Activated T-cell treated with anti-CD3 and anti-CD28 coated beads, Interleukin-2, amount 50 U/mL, for 72 hours (primary cell): ENCODE data around the gene TGOLN2. TPM values are rescaled to one million over a fixed set of nuclear protein-coding genes. Genes with fewer than 3 reads are reported as not detected.
"Not testable (repeated sequence)": the region's sequence is repeated elsewhere in the genome, so short reads cannot be mapped to it uniquely, and the experiment has no call there.

Experiments
- ATAC-seq, 2 donors: fragments of 150-1000 bp; cut with Tn5 transposase; replicated peaks in 1 of 2; 2 replicates each; pipeline ENCODE4 v1.10.0; 2021; ENCODE audit warnings: moderate library complexity in 2 of 2, mild to moderate bottlenecking in 1 of 2
- DNase-seq, 2 donors: peaks; one replicate each; pipeline ENCODE4 v3.0.0; 2021 to 2022; ENCODE audit warnings: mixed read lengths in 1 of 2
- H3K27ac Mint-ChIP-seq: one replicate; pipeline ENCODE4 v1.8.0; 2022; ENCODE audit warnings: mild to moderate bottlenecking, moderate library complexity, mixed read lengths
- H3K27me3 Mint-ChIP-seq: one replicate; pipeline ENCODE4 v1.8.0; 2022; ENCODE audit warnings: low read depth, mixed read lengths
- H3K36me3 Mint-ChIP-seq, 2 donors: one replicate each; pipeline ENCODE4 v1.8.0; 2022; ENCODE audit warnings: mixed read lengths in 2 of 2, mild to moderate bottlenecking in 1 of 2; ENCODE audit not compliant: insufficient read depth in 2 of 2
- H3K4me1 Mint-ChIP-seq: one replicate; pipeline ENCODE4 v1.8.0; 2022; ENCODE audit warnings: low read depth, mixed read lengths
- H3K4me3 Mint-ChIP-seq, 2 donors: one replicate each; pipeline ENCODE4 v1.8.0; 2022; ENCODE audit warnings: mild to moderate bottlenecking in 2 of 2, mixed read lengths in 2 of 2, moderate library complexity in 2 of 2
- H3K9me3 Mint-ChIP-seq, 2 donors: one replicate each; pipeline ENCODE4 v1.8.0; 2022; ENCODE audit warnings: mixed read lengths in 2 of 2
- total RNA-seq, 2 donors: library from RNA; stranded (reverse); gene quantifications; one replicate each; pipeline ENCODE4 v1.2.3, GENCODE V29; 2022

TGOLN2 gene
- total RNA-seq, 2 donors from 2014 or later = 102 to 106 TPM

DNA sequence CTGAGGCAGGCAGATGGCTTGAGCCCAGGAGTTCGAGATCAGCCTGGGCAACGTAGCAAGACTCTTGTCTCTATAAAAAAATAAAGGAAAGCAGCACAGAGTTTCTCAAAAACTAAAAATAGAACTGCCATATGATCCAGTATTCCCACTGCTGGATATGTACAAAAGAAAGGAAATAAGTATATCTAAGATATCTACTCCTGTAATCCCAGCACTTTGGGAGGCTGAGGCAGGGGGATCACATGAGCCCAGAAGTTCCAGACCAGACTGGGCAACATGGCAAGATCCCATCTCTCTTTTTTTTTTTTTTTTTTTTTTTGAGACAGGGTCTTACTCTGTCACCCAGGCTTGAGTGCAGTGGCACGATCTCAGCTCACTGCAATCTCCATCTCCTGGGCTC is 1.9 kb upstream of the TGOLN2 start:
- ATAC-seq, H3K9me3 Mint-ChIP-seq, DNase-seq, H3K27me3 Mint-ChIP-seq, H3K27ac Mint-ChIP-seq: not testable (repeated sequence)
- Mint-ChIP-seq H3K36me3 (peaks cover 19 to 34% of the 10 kb centered on the region in 2 donors), H3K4me1 (peaks cover 46% of the 10 kb centered on the region), H3K4me3 (peak overlapping the region in 1 of 2 donors; percentile 98)

DNA sequence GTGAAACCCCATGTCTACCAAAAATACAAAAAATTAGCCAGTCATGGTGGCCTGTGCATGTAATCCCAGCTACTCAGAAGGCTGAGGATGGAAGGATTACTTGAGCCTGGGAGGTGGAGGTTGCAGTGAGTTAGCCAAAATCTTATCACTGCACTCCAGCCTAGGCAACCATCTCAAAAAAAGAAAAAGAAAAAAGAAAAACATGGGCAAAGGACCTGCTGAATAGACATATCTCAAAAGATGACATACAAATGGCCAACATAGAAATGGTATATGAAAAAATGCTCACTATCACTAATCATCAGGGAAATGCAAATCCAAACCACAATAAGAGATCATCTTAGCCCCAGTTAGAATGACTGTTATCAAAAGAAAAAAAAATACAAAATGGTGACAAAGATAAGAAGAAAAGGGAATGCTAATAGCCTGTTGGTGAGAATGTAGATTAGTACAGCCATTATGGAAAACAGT is 1.4 kb upstream of the TGOLN2 start:
- H3K4me1 Mint-ChIP-seq = peaks cover 50% of the 10 kb centered on the region
- H3K27ac Mint-ChIP-seq = peak overlapping the region; percentile 92
- H3K9me3 Mint-ChIP-seq = peaks cover 0 to 2% of the 10 kb centered on the region in 2 donors
- ATAC-seq (no peak), DNase-seq (no peak)
- H3K27me3 Mint-ChIP-seq = no peaks in the 10 kb centered on the region
- peak overlapping the region; percentile 98 for H3K4me3 Mint-ChIP-seq
- H3K36me3 Mint-ChIP-seq = peaks cover 19 to 35% of the 10 kb centered on the region in 2 donors

DNA sequence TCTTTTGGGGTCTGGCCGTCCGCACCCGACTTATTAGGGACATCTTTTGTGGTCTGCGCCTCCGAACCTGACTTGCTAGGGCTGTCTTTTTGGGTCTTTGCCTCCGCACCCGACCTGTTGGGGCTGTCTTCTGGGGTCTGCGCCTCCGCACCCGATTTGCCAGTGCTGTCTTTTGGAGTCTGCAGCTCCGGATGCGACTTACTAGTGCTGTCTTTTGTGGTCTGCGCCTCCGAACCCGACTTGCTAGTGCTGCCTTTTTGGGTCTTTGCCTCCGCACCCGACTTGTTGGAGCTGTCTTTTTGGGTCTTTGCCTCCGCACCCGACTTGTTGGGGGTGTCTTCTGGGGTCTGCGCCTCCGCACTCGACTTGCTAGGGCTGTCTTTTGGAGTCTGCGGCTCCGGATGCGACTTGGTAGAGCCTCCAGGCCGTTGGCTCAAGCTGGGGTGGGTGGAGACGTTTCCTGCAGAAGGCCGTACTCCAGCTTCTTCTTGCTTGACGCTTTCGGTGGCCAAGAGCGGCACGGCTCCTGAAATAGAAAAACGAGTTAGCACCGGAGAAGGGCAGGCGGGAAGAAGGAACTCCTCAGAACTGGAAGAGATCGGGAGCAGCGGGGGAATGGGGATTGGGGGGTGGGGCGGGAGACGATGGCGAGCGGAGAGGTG is 498 bp downstream of the TGOLN2 start:
- Mint-ChIP-seq H3K36me3 (peaks cover 26 to 52% of the 10 kb centered on the region in 2 donors), H3K4me1 (peaks cover 70% of the 10 kb centered on the region), H3K9me3 (peaks cover 0 to 2% of the 10 kb centered on the region in 2 donors), H3K4me3 (peak overlapping the region; percentile 98), H3K27me3 (no peaks in the 10 kb centered on the region), H3K27ac (peak overlapping the region; percentile 99)
- peak; percentile 66 to 68 for DNase-seq
- peak; percentile 38 to 41 for ATAC-seq

DNA sequence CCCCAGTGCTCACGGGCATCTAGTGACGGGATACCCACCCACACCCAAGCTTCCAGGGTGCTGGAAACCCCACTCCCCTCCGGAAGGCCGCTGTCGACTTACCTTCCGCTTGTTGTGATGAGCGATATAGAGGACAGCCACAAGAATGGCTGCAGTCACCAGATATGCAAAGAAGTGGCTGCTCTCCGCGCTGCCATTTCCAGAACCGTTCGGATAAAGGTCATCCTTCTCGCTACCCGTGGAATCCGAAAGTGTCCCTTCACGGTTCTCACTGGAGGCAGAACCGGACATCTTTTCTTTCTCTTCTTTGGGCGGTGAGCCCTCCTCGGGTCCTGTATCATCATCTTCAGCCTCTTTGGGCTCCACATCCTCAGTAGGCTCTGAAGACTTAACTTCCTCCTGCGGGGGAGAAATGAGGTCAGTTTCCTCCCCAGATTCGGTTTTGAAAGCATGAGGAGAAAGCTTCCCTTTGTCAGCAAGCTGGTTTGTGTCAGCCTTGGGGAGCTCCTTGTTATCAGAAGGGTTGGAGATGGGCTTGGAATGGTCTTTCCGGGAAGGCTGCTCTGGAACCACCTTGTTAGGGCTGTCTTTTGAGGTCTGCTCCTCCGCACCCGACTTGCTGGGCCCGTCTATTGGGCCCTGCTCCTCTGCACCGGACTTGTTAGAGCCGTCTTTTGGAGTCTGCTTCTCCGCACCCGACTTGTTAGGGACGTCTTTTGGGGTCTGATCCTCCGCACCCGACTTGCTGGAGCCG is 1.2 kb downstream of the TGOLN2 start:
- ATAC-seq = peak; percentile 40
- Mint-ChIP-seq H3K9me3 (peaks cover 0 to 2% of the 10 kb centered on the region in 2 donors), H3K4me1 (peaks cover 72% of the 10 kb centered on the region), H3K4me3 (peak overlapping the region; percentile 98), H3K27ac (peak overlapping the region; percentile 99), H3K27me3 (no peaks in the 10 kb centered on the region), H3K36me3 (peaks cover 26 to 59% of the 10 kb centered on the region in 2 donors)
- peak; percentile 61 to 63 for DNase-seq

DNA sequence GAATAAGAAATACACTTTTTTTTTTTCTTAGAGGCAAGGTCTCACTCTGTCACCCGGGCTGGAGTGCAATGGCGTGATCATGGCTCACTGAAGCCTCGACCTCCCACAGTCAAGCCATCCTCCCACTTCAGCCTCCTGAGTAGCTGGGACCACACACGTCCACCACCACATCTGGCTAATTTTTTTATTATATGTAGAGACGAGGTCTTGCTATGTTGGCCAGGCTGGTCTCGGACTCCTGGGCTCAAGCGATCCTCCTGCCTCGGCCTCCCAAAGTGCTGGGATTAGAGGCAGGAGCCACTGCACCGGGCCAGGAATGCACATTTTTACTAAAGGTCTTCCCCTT is 2.4 kb downstream of the TGOLN2 start:
- DNase-seq (no peak), ATAC-seq (no peak)
- H3K36me3 Mint-ChIP-seq = peaks cover 31 to 71% of the 10 kb centered on the region in 2 donors
- peaks cover 0 to 2% of the 10 kb centered on the region in 2 donors for H3K9me3 Mint-ChIP-seq
- peak overlapping the region; percentile 99 for H3K27ac Mint-ChIP-seq
- no peaks in the 10 kb centered on the region for H3K27me3 Mint-ChIP-seq
- peaks cover 72% of the 10 kb centered on the region for H3K4me1 Mint-ChIP-seq
- peak overlapping the region; percentile 98 for H3K4me3 Mint-ChIP-seq

DNA sequence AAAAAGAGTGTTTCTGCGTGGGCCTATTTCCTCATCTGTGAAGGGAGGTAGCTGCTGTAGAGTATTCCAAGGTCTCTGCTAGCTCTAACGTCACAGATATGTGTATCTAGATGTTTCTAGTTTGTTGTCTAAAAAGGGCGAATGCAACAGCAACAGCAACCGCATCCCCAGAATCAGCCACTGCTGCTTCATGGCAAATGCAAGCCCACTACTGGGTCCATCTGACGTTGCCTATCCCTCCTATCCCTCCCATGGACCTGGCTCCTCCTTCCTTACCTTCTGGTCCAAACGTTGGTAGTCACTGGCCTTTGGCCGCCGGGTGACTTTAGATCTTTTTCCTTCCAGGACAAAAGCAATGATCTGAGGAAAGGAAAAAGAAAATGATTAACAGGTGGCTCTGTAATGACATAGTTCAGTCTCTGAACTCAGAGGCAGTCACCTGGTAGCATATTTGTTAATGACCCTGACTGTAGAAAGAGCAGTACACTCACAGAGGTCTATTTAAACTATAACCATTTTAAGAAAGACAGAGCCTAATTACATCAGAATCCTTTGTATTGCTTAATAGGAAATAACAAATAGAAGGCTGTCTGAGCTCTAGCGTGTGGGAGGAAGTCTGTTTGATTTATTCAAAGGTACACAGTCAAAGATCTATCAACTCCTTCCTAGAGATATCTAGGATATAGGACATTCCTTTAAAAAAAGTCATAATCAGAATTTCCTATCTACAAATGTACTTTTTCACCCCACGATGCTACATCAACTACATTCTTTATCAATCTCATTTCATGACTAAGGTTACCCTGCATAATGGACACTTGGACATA is 2.9 kb downstream of the TGOLN2 start:
- Mint-ChIP-seq H3K36me3 (peaks cover 33 to 76% of the 10 kb centered on the region in 2 donors), H3K27me3 (no peaks in the 10 kb centered on the region), H3K27ac (peak overlapping the region; percentile 99), H3K4me1 (peaks cover 75% of the 10 kb centered on the region), H3K9me3 (peaks cover 0 to 2% of the 10 kb centered on the region in 2 donors), H3K4me3 (peak overlapping the region; percentile 98)
- DNase-seq (no peak), ATAC-seq (no peak)

DNA sequence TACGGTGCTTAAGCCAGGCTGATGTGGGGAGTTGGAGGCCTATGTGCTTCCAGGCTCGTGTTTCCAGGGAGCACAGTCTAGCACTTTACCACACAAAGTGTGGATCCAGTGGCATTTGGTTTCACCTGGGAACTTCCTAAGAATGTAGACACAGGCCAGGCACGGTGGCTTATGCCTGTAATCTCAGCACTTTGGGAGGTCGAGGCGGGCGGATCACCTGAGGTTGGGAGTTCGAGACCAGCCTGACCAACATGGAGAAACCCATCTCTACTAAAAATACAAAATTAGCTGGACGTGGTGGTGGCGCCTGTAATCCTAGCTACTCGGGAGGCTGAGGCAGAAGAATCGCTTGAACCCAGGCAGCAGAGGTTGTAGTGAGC is 3.8 kb downstream of the TGOLN2 start:
- H3K4me3 Mint-ChIP-seq = peak overlapping the region; percentile 98
- H3K9me3 Mint-ChIP-seq, DNase-seq, H3K27me3 Mint-ChIP-seq, ATAC-seq: not testable (repeated sequence)
- H3K27ac Mint-ChIP-seq = peak overlapping the region; percentile 81
- H3K36me3 Mint-ChIP-seq = peaks cover 35 to 81% of the 10 kb centered on the region in 2 donors
- peaks cover 75% of the 10 kb centered on the region for H3K4me1 Mint-ChIP-seq

DNA sequence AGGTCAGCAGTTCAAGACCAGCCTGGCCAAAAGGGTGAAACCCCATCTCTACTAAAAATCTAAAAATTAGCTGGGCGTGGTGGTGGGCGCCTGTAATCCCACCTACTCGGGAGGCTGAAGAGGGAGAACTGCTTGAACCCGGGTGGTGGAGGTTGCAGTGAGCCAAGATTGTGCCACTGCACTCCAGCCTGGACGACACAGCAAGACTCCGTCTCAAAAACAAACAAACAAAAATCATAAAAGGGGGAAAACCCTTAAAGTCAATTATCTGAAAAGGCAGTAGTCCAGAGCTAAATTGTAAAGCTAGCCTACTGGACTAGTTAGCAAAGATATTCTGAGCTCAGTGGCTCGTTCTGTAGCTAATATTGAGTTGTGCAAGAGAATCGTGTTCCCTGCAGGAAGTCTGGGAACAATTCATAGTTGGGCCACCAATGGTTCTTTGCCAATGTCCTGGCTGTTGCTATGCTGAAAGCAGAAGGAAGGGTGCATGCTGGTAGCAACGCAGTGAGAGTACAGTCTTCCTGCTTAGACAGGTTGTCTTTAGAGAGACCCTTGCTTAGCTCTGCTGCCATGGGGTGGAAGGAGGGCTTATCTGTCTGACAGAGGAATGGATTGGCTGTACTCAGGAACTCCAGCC is 4.3 kb downstream of the TGOLN2 start:
- Mint-ChIP-seq H3K9me3 (no peaks in the 10 kb centered on the region), H3K27ac (peak overlapping the region; percentile 81), H3K4me1 (peaks cover 75% of the 10 kb centered on the region), H3K36me3 (peaks cover 35 to 81% of the 10 kb centered on the region in 2 donors), H3K27me3 (no peaks in the 10 kb centered on the region), H3K4me3 (peak overlapping the region; percentile 98)
- ATAC-seq (no peak), DNase-seq (no peak)

DNA sequence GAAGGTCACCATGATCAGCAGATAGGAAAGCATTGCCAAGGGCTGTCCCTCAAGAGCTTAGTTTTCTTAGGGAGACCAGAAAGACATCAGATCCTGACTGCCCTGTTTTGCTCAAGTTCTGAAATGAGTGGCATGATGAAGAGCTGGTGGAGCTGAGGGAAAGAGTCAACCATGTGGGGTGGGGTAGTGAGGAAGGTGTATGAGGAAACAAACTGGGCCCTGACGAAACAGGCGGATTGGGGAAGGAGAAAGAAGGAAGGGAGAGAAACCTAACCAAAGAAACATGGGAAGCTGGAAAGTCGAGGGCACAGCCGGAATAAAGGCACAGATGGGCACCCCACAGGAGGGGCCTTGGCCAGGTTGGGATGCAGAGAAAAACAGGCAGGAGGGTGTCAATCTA is 8.0 kb downstream of the TGOLN2 start:
- Mint-ChIP-seq H3K9me3 (no peaks in the 10 kb centered on the region), H3K27me3 (no peaks in the 10 kb centered on the region), H3K27ac (peak overlapping the region; percentile 44), H3K4me3 (peak overlapping the region; percentile 15 to 98), H3K36me3 (peaks cover 24 to 61% of the 10 kb centered on the region in 2 donors), H3K4me1 (peaks cover 73% of the 10 kb centered on the region)
- DNase-seq = no peak
- no peak for ATAC-seq

DNA sequence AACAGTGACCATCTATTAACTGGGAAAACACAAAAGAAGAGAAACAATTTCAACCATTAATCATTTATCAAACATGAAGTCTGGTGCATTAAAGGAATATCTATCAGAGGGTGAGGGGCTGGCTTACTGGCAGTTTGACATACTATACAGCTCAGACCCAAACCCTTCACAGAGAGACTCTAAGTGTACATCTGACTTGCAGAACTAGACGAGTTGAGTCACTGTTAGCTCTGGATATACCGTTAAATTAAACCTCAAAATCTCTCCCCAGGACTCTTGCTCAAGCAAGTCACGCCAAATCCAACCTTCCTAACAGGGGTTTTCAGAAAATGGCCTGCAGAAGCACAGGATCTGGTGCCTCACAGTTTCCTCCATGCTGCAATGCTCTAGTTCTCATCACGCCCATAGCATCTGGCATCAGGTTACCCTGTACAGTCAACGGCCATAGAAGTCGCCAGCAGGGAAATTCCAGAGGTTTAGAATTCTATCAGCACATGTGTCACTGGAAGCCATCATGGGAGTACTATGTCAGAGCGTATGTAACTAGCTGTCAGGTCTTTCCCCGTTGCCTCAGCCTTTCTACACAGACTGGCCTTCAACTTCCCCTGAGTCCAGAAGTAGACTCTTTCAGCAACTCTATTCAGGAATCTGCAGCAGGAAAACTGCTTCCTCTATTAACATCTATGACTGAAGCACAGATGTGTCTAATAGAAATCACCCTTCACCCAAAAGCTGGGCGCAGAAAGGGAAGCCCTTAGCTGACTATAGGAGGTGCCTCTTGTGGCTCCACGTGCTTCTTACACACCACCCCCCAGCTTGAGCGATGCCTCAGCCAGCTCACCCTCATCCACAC is 9.3 kb downstream of the TGOLN2 start:
- H3K36me3 Mint-ChIP-seq = peaks cover 19 to 55% of the 10 kb centered on the region in 2 donors
- H3K9me3 Mint-ChIP-seq = no peaks in the 10 kb centered on the region
- H3K4me1 Mint-ChIP-seq = peaks cover 64% of the 10 kb centered on the region
- H3K27me3 Mint-ChIP-seq = no peaks in the 10 kb centered on the region
- DNase-seq = peak; percentile 54 to 56
- H3K27ac Mint-ChIP-seq = peak overlapping the region; percentile 44
- H3K4me3 Mint-ChIP-seq = peak overlapping the region; percentile 15 to 98
- peak; percentile 90 to 94 for ATAC-seq

DNA sequence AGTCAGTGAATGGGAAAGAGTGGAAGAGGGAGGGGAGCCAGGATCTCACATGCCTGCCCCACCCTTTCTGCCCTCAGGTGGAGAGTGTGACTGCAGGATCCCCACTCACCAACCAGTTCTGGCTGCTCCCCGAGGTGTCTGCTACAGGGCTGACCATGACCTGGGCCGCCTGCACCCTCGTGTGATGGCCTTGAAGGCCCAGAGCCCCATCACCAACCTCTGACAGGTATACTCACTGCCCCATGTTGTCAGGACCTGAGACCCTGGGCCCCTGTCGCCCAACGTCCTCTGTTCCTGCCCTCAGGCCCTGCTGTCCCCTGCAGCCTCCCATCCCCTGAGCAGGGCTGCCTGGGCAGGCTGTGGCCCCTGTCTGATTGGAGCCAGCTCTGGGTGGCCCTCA is 11.9 kb downstream of the TGOLN2 start:
- ATAC-seq, H3K4me3 Mint-ChIP-seq, H3K27ac Mint-ChIP-seq, DNase-seq, H3K27me3 Mint-ChIP-seq, H3K9me3 Mint-ChIP-seq: not testable (repeated sequence)
- Mint-ChIP-seq H3K4me1 (peaks cover 39% of the 10 kb centered on the region), H3K36me3 (peaks cover 16 to 32% of the 10 kb centered on the region in 2 donors)

DNA sequence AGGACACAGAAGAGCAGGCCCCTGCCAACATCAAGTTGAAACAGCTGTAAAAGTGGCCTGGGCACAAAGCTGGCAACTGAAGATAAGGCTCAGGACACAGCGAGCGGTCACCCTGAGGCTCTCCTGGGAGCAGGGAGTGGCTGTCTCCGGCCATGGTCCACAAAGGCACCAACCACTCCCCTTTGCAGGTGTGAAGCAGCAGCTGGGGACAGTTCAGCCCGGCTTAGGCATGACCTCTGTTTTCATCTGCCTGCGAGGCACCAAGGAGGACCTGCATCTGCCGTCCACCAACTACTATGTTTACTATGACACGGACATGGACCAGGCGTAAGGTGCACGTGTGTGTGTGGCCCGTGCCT is 12.9 kb downstream of the TGOLN2 start:
- Mint-ChIP-seq H3K4me1 (peaks cover 38% of the 10 kb centered on the region), H3K27me3 (no peaks in the 10 kb centered on the region), H3K27ac (no peak overlapping the region), H3K9me3 (no peaks in the 10 kb centered on the region), H3K4me3 (no peak overlapping the region), H3K36me3 (peaks cover 10 to 21% of the 10 kb centered on the region in 2 donors)
- no peak for DNase-seq
- no peak for ATAC-seq
